GM12872 (cell line): ENCODE measurements around the gene LGR4.

ENCODE experiments used
- CTCF ChIP-seq: IDR thresholded peaks from 3 replicates; pipeline ENCODE4 v1.5.1; 2011; ENCODE audit warnings: low read depth, mild to moderate bottlenecking, low read length, moderate library complexity; ENCODE audit not compliant: insufficient read depth

Gene LGR4

GRCh38 chr11:27403195-27403594 lies 69.4 kb downstream of the LGR4 start:
- TF ChIP-seq CTCF, result no peak

DNA sequence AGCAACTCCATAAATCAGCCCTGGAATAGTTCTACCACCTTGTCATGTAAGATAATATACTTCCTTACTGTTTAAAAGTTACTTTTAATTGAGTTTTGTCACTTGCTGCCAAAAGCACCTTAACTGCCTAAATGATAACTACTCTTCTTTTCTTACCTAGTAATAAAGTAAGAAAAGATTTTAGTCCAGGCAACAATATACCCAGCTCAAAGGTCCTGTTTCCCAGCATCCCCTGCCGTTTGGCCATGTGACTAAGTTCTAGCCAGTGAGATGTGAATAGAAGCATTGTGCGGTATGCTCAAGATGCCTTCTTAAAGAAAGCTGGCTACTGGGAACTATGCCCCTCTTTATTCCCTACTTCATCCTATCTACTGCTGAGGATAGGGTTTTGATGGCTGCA lies 70.1 kb downstream of the LGR4 start:
- TF ChIP-seq CTCF, result no peak

- TF ChIP-seq CTCF, result no peak
Measured at GRCh38 chr11:27401833-27402316, 70.7 kb downstream of the LGR4 start.

- TF ChIP-seq CTCF, result no peak
Measured at GRCh38 chr11:27401280-27401832, 71.2 kb downstream of the LGR4 start.

- no peak for TF ChIP-seq CTCF
Measured at GRCh38 chr11:27398400-27398770, 74.2 kb downstream of the LGR4 start.

DNA sequence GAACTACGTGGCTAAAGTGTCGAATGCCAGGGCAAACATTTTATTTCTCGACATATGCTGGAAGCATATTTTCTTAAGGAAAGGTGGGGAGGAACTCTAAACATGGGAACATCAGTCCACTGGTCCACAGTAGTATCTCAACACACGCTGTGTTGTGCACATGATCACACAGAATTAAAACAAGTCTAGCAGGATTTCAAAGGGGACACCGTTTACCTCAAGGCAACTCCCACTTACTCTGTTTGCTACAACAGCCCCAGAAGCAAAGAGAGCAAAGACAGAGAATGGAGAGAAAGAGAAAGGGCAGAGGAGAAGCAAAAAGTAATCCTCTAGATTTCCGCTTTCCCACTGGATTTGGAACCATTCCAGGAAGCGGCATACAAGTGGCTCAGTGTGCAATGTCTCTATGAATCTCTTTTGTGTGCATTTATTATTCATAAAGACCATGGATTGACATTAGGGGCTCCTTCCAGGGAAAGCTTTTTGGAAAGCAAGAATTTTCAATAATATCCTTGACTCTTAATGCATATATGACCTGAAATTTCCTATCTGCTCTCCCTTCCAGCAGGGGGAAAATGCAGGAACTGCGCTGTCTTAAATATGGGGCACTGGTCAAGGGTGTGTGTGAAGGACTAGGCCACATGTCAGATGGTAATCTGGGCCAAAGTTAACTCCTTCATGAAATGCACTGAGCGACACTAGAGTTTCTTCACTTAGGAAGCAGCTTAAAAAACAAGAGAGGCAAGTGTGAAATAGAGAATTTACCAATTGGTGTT lies 74.8 kb downstream of the LGR4 start:
- no peak for TF ChIP-seq CTCF

- no peak for TF ChIP-seq CTCF
Measured at GRCh38 chr11:27396259-27396839, 76.2 kb downstream of the LGR4 start.
